SU-DHL-6 (cell line): ENCODE results near the gene RGS6.

Experiments used
- H2AFZ ChIP-seq: fragments of 200-600 bp; sonication (generic); 2 replicates; pipeline ENCODE4 v1.6.1; 2014; ENCODE audit warnings: low read depth, mild to moderate bottlenecking, moderate library complexity, mixed read lengths, antibody characterized with exemption, low read length; ENCODE audit not compliant: severe bottlenecking
- H3F3A ChIP-seq: fragments of 200-600 bp; shearing (Covaris generic); 2 replicates; pipeline ENCODE4 v1.6.0; 2016; ENCODE audit warnings: antibody characterized with exemption, mild to moderate bottlenecking; ENCODE audit not compliant: insufficient read depth
- H3K27ac ChIP-seq: fragments of 200-600 bp; sonication (generic); 2 replicates; pipeline ENCODE4 v1.5.1; 2016; ENCODE audit warnings: low read depth, mild to moderate bottlenecking, low read length, moderate library complexity, mixed read lengths
- H3K27me3 ChIP-seq: fragments of 200-600 bp; sonication (generic), shearing (Covaris generic); 2 replicates; pipeline ENCODE4 v1.6.0; 2014; ENCODE audit warnings: mild to moderate bottlenecking, low read length
- H3K36me3 ChIP-seq: fragments of 200-600 bp; sonication (generic); 2 replicates; pipeline ENCODE4 v1.6.1; 2014; ENCODE audit warnings: mild to moderate bottlenecking, low read length, mixed read lengths
- H3K4me2 ChIP-seq: fragments of 300-600, 200-600 bp; shearing (Covaris generic), sonication (generic); 2 replicates; pipeline ENCODE4 v1.6.0; 2014; ENCODE audit warnings: low read length, low read depth, mild to moderate bottlenecking; ENCODE audit not compliant: poor library complexity, severe bottlenecking
- H3K4me3 ChIP-seq: fragments of 200-600 bp; sonication (generic); 2 replicates; pipeline ENCODE4 v1.5.1; 2014; ENCODE audit warnings: antibody characterized with exemption, low read length, mild to moderate bottlenecking, mixed read lengths; ENCODE audit not compliant: insufficient read depth, poor library complexity, severe bottlenecking
- H3K79me2 ChIP-seq: fragments of 200-600 bp; sonication (generic); 2 replicates; pipeline ENCODE4 v1.6.1; 2014; ENCODE audit warnings: mild to moderate bottlenecking, low read length, moderate library complexity; ENCODE audit not compliant: insufficient read depth
- H3K9ac ChIP-seq: fragments of 200-600 bp; sonication (generic); 2 replicates; pipeline ENCODE4 v1.7.0; 2014; ENCODE audit warnings: mild to moderate bottlenecking, low read length
- H3K9me2 ChIP-seq: fragments of 200-600 bp; sonication (generic); replicated peaks from 2 replicates; pipeline ENCODE4 v1.6.1; 2014; ENCODE audit warnings: low read length; ENCODE audit not compliant: insufficient read depth
- H3K9me3 ChIP-seq: fragments of 200-600 bp; sonication (generic); 2 replicates; pipeline ENCODE4 v1.6.1; 2014; ENCODE audit warnings: low read length, mixed read lengths; ENCODE audit not compliant: insufficient read depth
- H4K20me1 ChIP-seq: fragments of 200-600 bp; sonication (generic); 2 replicates; pipeline ENCODE4 v1.6.1; 2014; ENCODE audit warnings: low read depth, mild to moderate bottlenecking, antibody characterized with exemption, low read length, moderate library complexity, mixed read lengths
- EZH2phosphoT487 ChIP-seq: fragments of 200-600 bp; sonication (generic), shearing (Covaris generic); conservative IDR thresholded peaks from 2 replicates; pipeline ENCODE4 v1.6.1; 2018; ENCODE audit warnings: mild to moderate bottlenecking, antibody characterized with exemption, low read length, moderate library complexity, mixed read lengths
- TF ChIP-seq, protein P1 (sequence below): fragments of 200-600 bp; sonication (generic); IDR thresholded peaks from one replicate; pipeline ENCODE4 v1.5.1; 2017; ENCODE audit warnings: antibody characterized with exemption, mild to moderate bottlenecking, low read length, moderate library complexity; ENCODE audit not compliant: insufficient read depth, poor library complexity, severe bottlenecking

The RGS6 gene

GRCh38 chr14:72439707-72440106 is 507.5 kb downstream of the RGS6 start:
- Histone ChIP-seq H4K20me1 (no peaks in the 10 kb centered on the region), H3K27me3 (no peaks in the 10 kb centered on the region), H3K4me3 (no peak overlapping the region), H3K79me2 (no peaks in the 10 kb centered on the region), H3K9me2 (no peaks in the 10 kb centered on the region), H3F3A (no peaks in the 10 kb centered on the region), H3K36me3 (no peaks in the 10 kb centered on the region), H3K9me3 (no peaks in the 10 kb centered on the region), H2AFZ (no peak overlapping the region), H3K4me2 (no peak overlapping the region), H3K9ac (no peak overlapping the region), H3K27ac (no peak overlapping the region)
- TF ChIP-seq EZH2phosphoT487: no peak
- TF ChIP-seq, protein P1, sequence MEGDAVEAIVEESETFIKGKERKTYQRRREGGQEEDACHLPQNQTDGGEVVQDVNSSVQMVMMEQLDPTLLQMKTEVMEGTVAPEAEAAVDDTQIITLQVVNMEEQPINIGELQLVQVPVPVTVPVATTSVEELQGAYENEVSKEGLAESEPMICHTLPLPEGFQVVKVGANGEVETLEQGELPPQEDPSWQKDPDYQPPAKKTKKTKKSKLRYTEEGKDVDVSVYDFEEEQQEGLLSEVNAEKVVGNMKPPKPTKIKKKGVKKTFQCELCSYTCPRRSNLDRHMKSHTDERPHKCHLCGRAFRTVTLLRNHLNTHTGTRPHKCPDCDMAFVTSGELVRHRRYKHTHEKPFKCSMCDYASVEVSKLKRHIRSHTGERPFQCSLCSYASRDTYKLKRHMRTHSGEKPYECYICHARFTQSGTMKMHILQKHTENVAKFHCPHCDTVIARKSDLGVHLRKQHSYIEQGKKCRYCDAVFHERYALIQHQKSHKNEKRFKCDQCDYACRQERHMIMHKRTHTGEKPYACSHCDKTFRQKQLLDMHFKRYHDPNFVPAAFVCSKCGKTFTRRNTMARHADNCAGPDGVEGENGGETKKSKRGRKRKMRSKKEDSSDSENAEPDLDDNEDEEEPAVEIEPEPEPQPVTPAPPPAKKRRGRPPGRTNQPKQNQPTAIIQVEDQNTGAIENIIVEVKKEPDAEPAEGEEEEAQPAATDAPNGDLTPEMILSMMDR: no peak

DNA sequence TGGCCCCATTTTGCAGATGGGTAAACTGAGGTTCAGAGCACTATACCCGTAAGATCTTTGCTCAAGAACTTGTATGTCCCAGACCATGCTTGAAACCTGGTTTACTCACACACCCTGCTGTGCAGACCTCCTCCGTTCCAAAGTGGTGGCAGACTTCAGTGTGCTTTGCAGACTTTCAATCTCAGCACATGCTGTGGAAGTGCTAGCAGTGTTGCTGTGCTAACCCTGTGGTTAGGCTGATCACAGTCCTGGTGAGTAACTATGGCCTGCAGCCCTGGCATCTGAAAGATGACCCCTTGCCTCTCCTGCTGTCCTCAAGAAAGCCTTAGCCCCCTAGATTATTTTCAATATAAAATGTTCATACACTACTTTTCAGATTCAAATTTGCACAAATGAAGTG is 511.0 kb downstream of the RGS6 start:
- TF ChIP-seq, protein P1: no peak
- no peaks in the 10 kb centered on the region for H3K9me3 ChIP-seq
- no peaks in the 10 kb centered on the region for H3K79me2 ChIP-seq
- H3K4me3 ChIP-seq: no peak overlapping the region
- H3K4me2 ChIP-seq: no peak overlapping the region
- H3K27me3 ChIP-seq: no peaks in the 10 kb centered on the region
- no peak overlapping the region for H3K27ac ChIP-seq
- no peak overlapping the region for H3K9ac ChIP-seq
- no peaks in the 10 kb centered on the region for H3K36me3 ChIP-seq
- no peaks in the 10 kb centered on the region for H4K20me1 ChIP-seq
- no peaks in the 10 kb centered on the region for H3K9me2 ChIP-seq
- no peak overlapping the region for H2AFZ ChIP-seq
- H3F3A ChIP-seq: no peaks in the 10 kb centered on the region

DNA sequence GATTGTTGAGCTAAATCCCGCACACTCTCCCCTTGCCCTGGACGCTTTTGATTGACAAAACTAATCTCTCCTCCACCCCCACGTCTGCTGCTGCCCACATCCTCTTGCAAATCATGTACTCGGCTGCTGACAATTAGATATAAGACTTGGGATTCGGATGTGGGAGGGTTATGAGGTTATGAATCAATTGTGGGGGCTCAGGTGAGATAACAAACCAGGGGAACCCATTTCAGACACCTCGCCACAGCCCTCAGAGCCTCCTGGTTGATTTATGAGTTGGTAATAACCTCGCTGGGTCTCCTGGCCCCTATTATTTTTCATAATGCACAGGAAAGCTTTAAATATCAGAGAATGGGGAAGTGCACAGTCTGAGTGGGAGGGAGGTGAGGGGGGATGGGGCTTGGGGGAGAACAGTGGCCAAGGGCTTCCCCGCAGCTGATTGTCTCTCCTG is 511.8 kb downstream of the RGS6 start:
- Histone ChIP-seq H3K27me3 (no peaks in the 10 kb centered on the region), H3K4me2 (peak overlapping the region; percentile 18), H3K36me3 (no peaks in the 10 kb centered on the region), H2AFZ (peak overlapping the region; percentile 61), H4K20me1 (no peaks in the 10 kb centered on the region), H3K9me2 (no peaks in the 10 kb centered on the region), H3K4me3 (no peak overlapping the region), H3K27ac (no peak overlapping the region), H3F3A (no peaks in the 10 kb centered on the region), H3K9me3 (no peaks in the 10 kb centered on the region), H3K79me2 (no peaks in the 10 kb centered on the region), H3K9ac (no peak overlapping the region)
- TF ChIP-seq, protein P1: no peak
- TF ChIP-seq EZH2phosphoT487: no peak

GRCh38 chr14:72444701-72445100 is 512.5 kb downstream of the RGS6 start:
- Histone ChIP-seq H3K9ac (no peak overlapping the region), H3F3A (no peaks in the 10 kb centered on the region), H3K4me3 (no peak overlapping the region), H3K79me2 (no peaks in the 10 kb centered on the region), H3K27ac (no peak overlapping the region), H3K27me3 (no peaks in the 10 kb centered on the region), H3K4me2 (no peak overlapping the region), H4K20me1 (no peaks in the 10 kb centered on the region), H3K9me3 (no peaks in the 10 kb centered on the region), H3K9me2 (no peaks in the 10 kb centered on the region), H3K36me3 (no peaks in the 10 kb centered on the region), H2AFZ (no peak overlapping the region)
- TF ChIP-seq EZH2phosphoT487: no peak
- TF ChIP-seq, protein P1: no peak
